ENCODE data around the gene HSP90AA1. TPM values are rescaled to one million over a fixed set of nuclear protein-coding genes. Genes with fewer than 3 reads are reported as not detected.
A peak's percentile ranks its signal among the peaks of the same experiment; 100 is the strongest.
"Not testable (repeated sequence)": the region's sequence is repeated elsewhere in the genome, so short reads cannot be mapped to it uniquely, and the experiment has no call there.

Gene HSP90AA1
- total RNA-seq (222 and 225 TPM in 2 replicates), polyA plus RNA-seq (190 and 418 TPM in 2 replicates), polyA minus RNA-seq (136 and 223 TPM in 2 replicates)
- 250 TPM for total RNA-seq (2013)

GRCh38 chr14:102086972-102087761, at the start of gene HSP90AA1:
TSS of gene HSP90AA1 (minus strand) at chr14:102087044. CDS start at chr14:102086378, 666 bp downstream.
- H3K27me3 ChIP-seq (replicated peaks in 1 of 4; ENCODE audit: control extremely low read depth in 1 of 4, control insufficient read depth in 3 of 4, insufficient read depth in 4 of 4, low read length in 3 of 4) = no peaks in the 10 kb centered on the region
- ATAC-seq (ENCODE audit: low read depth) (peak; percentile 70), DNase-seq (peak; percentile 97)
- peaks cover 22% of the 10 kb centered on the region for H3K79me2 ChIP-seq (ENCODE audit: control insufficient read depth, insufficient read depth, low read length)
- peak within 1 kb of the TSS; percentile 99 for H2AFZ ChIP-seq (ENCODE audit: insufficient read depth, low read depth, low read length, poor library complexity, severe bottlenecking)
- H3K9me3 ChIP-seq (ENCODE audit: control extremely low read depth in 1 of 3, control insufficient read depth in 2 of 3, insufficient read depth in 1 of 3, low read length in 2 of 3) = no peaks in the 10 kb centered on the region
- peaks cover 18 to 28% of the 10 kb centered on the region in 2 donors for H3K4me1 ChIP-seq (ENCODE audit: control insufficient read depth in 2 of 2, insufficient read depth in 2 of 2, low read length in 2 of 2)
- Mint-ChIP-seq H3K4me3 (peak within 1 kb of the TSS; percentile 95), H3K27ac (peak within 1 kb of the TSS; percentile 96), H3K27me3 (no peaks in the 10 kb centered on the region), H3K9me3 (ENCODE audit: insufficient read depth) (no peaks in the 10 kb centered on the region), H3K4me1 (peaks cover 55% of the 10 kb centered on the region)
- intact Hi-C loops (cut with micrococcal nuclease) = loop anchor here (1.0 to 5.0 kb wide), 10 partner anchors 16 to 1250 kb away; partner anchors contain the start of genes DYNC1H1 and WDR20
- TF ChIP-seq CTCF (IDR thresholded peaks at IDR 0.05) = no peak
- no peak for TF ChIP-seq EZH2 (IDR thresholded peaks at IDR 0.05; ENCODE audit: borderline replicate concordance, insufficient read depth, low read depth, low read length, poor library complexity, severe bottlenecking)
- peak within 1 kb of the TSS; percentile 91 for H3K9ac ChIP-seq (ENCODE audit: low read length)
- ChIA-PET POLR2A (interaction anchor here (0.6 to 0.7 kb wide), 3 partner anchors 143 to 1850 kb away, joined by 4 to 10 read pairs (median 9); no protein-coding TSS in a partner anchor), CTCF (interaction anchor here (0.7 to 2.4 kb wide), 6 partner anchors 10 to 243 kb away, joined by 3 to 12 read pairs (median 4); partner anchors contain the start of gene MOK)
- peaks cover 12% of the 10 kb centered on the region for H4K20me1 ChIP-seq (ENCODE audit: control insufficient read depth, insufficient read depth, low read length, poor library complexity, severe bottlenecking)
- peaks cover 4 to 37% of the 10 kb centered on the region in 2 experiments for H3K36me3 ChIP-seq (replicated peaks in 1 of 2; ENCODE audit: control extremely low read depth in 1 of 2, control insufficient read depth in 1 of 2, extremely low read depth in 1 of 2, insufficient read depth in 2 of 2, low read length in 1 of 2)
- H3K4me2 ChIP-seq (replicated peaks; ENCODE audit: low read depth, low read length, poor library complexity, severe bottlenecking) = peak within 1 kb of the TSS; percentile 87
- H3K4me3 ChIP-seq (ENCODE audit: control extremely low read depth in 1 of 5, extremely low read depth in 1 of 5, insufficient read depth in 1 of 5, low read depth in 2 of 5, low read length in 4 of 5) = peak within 1 kb of the TSS; percentile 79 to 91 (median 84)
- WGBS (ENCODE audit: insufficient coverage) = under 1% methylated on average over 106 of the region's 106 CpGs
- peak within 1 kb of the TSS; percentile 96 to 98 for H3K27ac ChIP-seq (ENCODE audit: low read length in 2 of 2)

GRCh38 chr14:102135456-102135855, 48.6 kb upstream of the HSP90AA1 start:
- H2AFZ ChIP-seq (ENCODE audit: insufficient read depth, low read depth, low read length, poor library complexity, severe bottlenecking); H3K9me3 Mint-ChIP-seq (ENCODE audit: insufficient read depth); H3K79me2 ChIP-seq (ENCODE audit: control insufficient read depth, insufficient read depth, low read length); ATAC-seq (ENCODE audit: low read depth); H3K36me3 ChIP-seq (replicated peaks in 1 of 2; ENCODE audit: control extremely low read depth in 1 of 2, control insufficient read depth in 1 of 2, extremely low read depth in 1 of 2, insufficient read depth in 2 of 2, low read length in 1 of 2); H3K27me3 Mint-ChIP-seq; H3K27ac ChIP-seq (ENCODE audit: low read length in 2 of 2); H3K4me3 Mint-ChIP-seq; CTCF ChIA-PET; H3K27ac Mint-ChIP-seq; intact Hi-C loops (cut with micrococcal nuclease); H3K27me3 ChIP-seq (replicated peaks in 1 of 4; ENCODE audit: control extremely low read depth in 1 of 4, control insufficient read depth in 3 of 4, insufficient read depth in 4 of 4, low read length in 3 of 4); DNase-seq; H3K4me2 ChIP-seq (replicated peaks; ENCODE audit: low read depth, low read length, poor library complexity, severe bottlenecking); H3K4me3 ChIP-seq (ENCODE audit: control extremely low read depth in 1 of 5, extremely low read depth in 1 of 5, insufficient read depth in 1 of 5, low read depth in 2 of 5, low read length in 4 of 5); H3K4me1 ChIP-seq (ENCODE audit: control insufficient read depth in 2 of 2, insufficient read depth in 2 of 2, low read length in 2 of 2); POLR2A ChIA-PET; H3K4me1 Mint-ChIP-seq; H3K9ac ChIP-seq (ENCODE audit: low read length); H3K9me3 ChIP-seq (ENCODE audit: control extremely low read depth in 1 of 3, control insufficient read depth in 2 of 3, insufficient read depth in 1 of 3, low read length in 2 of 3); H4K20me1 ChIP-seq (ENCODE audit: control insufficient read depth, insufficient read depth, low read length, poor library complexity, severe bottlenecking): not testable (repeated sequence)
- WGBS (ENCODE audit: insufficient coverage) = 98% methylated on average over 24 of the region's 30 CpGs

- H3K4me2 ChIP-seq (replicated peaks; ENCODE audit: low read depth, low read length, poor library complexity, severe bottlenecking); H3K27me3 ChIP-seq (replicated peaks in 1 of 4; ENCODE audit: control extremely low read depth in 1 of 4, control insufficient read depth in 3 of 4, insufficient read depth in 4 of 4, low read length in 3 of 4); H3K27ac Mint-ChIP-seq; H3K9me3 ChIP-seq (ENCODE audit: control extremely low read depth in 1 of 3, control insufficient read depth in 2 of 3, insufficient read depth in 1 of 3, low read length in 2 of 3); DNase-seq; H3K79me2 ChIP-seq (ENCODE audit: control insufficient read depth, insufficient read depth, low read length); H3K9ac ChIP-seq (ENCODE audit: low read length); H3K4me3 ChIP-seq (ENCODE audit: control extremely low read depth in 1 of 5, extremely low read depth in 1 of 5, insufficient read depth in 1 of 5, low read depth in 2 of 5, low read length in 4 of 5); H3K27me3 Mint-ChIP-seq; H3K4me3 Mint-ChIP-seq; H3K36me3 ChIP-seq (replicated peaks in 1 of 2; ENCODE audit: control extremely low read depth in 1 of 2, control insufficient read depth in 1 of 2, extremely low read depth in 1 of 2, insufficient read depth in 2 of 2, low read length in 1 of 2); H2AFZ ChIP-seq (ENCODE audit: insufficient read depth, low read depth, low read length, poor library complexity, severe bottlenecking); intact Hi-C loops (cut with micrococcal nuclease); POLR2A ChIA-PET; H3K4me1 Mint-ChIP-seq; H4K20me1 ChIP-seq (ENCODE audit: control insufficient read depth, insufficient read depth, low read length, poor library complexity, severe bottlenecking); H3K27ac ChIP-seq (ENCODE audit: low read length in 2 of 2); CTCF ChIA-PET; ATAC-seq (ENCODE audit: low read depth); H3K4me1 ChIP-seq (ENCODE audit: control insufficient read depth in 2 of 2, insufficient read depth in 2 of 2, low read length in 2 of 2); H3K9me3 Mint-ChIP-seq (ENCODE audit: insufficient read depth): not testable (repeated sequence)
- 99% methylated on average over 7 of the region's 10 CpGs for WGBS (ENCODE audit: insufficient coverage)
These were observed 47.9 kb upstream of the HSP90AA1 start for GRCh38 chr14:102134719-102135118.

Measured in B cell (primary cell).